ENCODE results near the gene CRIP1. TPM values are rescaled to one million over a fixed set of nuclear protein-coding genes. Genes with fewer than 3 reads are reported as not detected.

Gene CRIP1
- total and polyA plus RNA-seq, 4 donors = 229 to 1,123 (median 488) TPM

GRCh38 chr14:105466531-105467248 is 20.0 kb upstream of the CRIP1 start:
- Histone ChIP-seq H3K27ac (ENCODE audit: low read depth in 1 of 2, low read length in 2 of 2) (no peak overlapping the region), H3K9me3 (ENCODE audit: control insufficient read depth, low read length) (no peaks in the 10 kb centered on the region), H3K4me3 (ENCODE audit: low read length in 2 of 2) (no peak overlapping the region), H3K36me3 (ENCODE audit: control insufficient read depth in 1 of 2, insufficient read depth in 2 of 2, low read length in 1 of 2) (peaks cover 0 to 5% of the 10 kb centered on the region in 2 donors), H3K27me3 (ENCODE audit: control insufficient read depth in 1 of 2, insufficient read depth in 2 of 2, low read length in 1 of 2) (no peaks in the 10 kb centered on the region), H3K4me1 (ENCODE audit: control insufficient read depth in 1 of 2, insufficient read depth in 2 of 2, low read length in 2 of 2) (no peaks in the 10 kb centered on the region)
- intact Hi-C loops (cut with DNase I) = no loop called here
- no peak for ATAC-seq (ENCODE audit: low FRiP score)
- no peak for DNase-seq
- WGBS, 2 donors = 91% methylated on average over 42 to 53 of the region's 53 CpGs

- no peaks in the 10 kb centered on the region for H3K27me3 ChIP-seq (ENCODE audit: control insufficient read depth in 1 of 2, insufficient read depth in 2 of 2, low read length in 1 of 2)
- peaks cover 0 to 5% of the 10 kb centered on the region in 2 donors for H3K36me3 ChIP-seq (ENCODE audit: control insufficient read depth in 1 of 2, insufficient read depth in 2 of 2, low read length in 1 of 2)
Measured at GRCh38 chr14:105467249-105467941, 19.3 kb upstream of the CRIP1 start.

GRCh38 chr14:105467942-105468471 is 18.7 kb upstream of the CRIP1 start:
- Histone ChIP-seq H3K36me3 (ENCODE audit: control insufficient read depth in 1 of 2, insufficient read depth in 2 of 2, low read length in 1 of 2) (peaks cover 0 to 3% of the 10 kb centered on the region in 2 donors), H3K4me1 (ENCODE audit: control insufficient read depth in 1 of 2, insufficient read depth in 2 of 2, low read length in 2 of 2) (no peaks in the 10 kb centered on the region), H3K27ac (ENCODE audit: low read depth in 1 of 2, low read length in 2 of 2) (peak overlapping the region in 1 of 2 donors; percentile 34)

More at GRCh38 chr14:105467249-105467941, 19.3 kb upstream of the CRIP1 start:
- no peak overlapping the region for H3K4me3 ChIP-seq (ENCODE audit: low read length in 2 of 2)
- H3K27ac ChIP-seq (ENCODE audit: low read depth in 1 of 2, low read length in 2 of 2) = no peak overlapping the region
- intact Hi-C loops (cut with DNase I) = no loop called here
- H3K9me3 ChIP-seq (ENCODE audit: control insufficient read depth, low read length) = no peaks in the 10 kb centered on the region
- ATAC-seq (ENCODE audit: low FRiP score) (no peak), DNase-seq (no peak)
- WGBS, 2 donors = 80 to 82% methylated on average over 20 of the region's 20 CpGs
- no peaks in the 10 kb centered on the region for H3K4me1 ChIP-seq (ENCODE audit: control insufficient read depth in 1 of 2, insufficient read depth in 2 of 2, low read length in 2 of 2)

GRCh38 chr14:105468621-105469241 is 18.0 kb upstream of the CRIP1 start:
- H3K36me3 ChIP-seq (ENCODE audit: control insufficient read depth in 1 of 2, insufficient read depth in 2 of 2, low read length in 1 of 2) = no peaks in the 10 kb centered on the region

More at GRCh38 chr14:105467942-105468471, 18.7 kb upstream of the CRIP1 start:
- ATAC-seq (ENCODE audit: low FRiP score) (no peak), DNase-seq (no peak)
- no peaks in the 10 kb centered on the region for H3K27me3 ChIP-seq (ENCODE audit: control insufficient read depth in 1 of 2, insufficient read depth in 2 of 2, low read length in 1 of 2)
- WGBS, 2 donors = 84 to 85% methylated on average over 22 of the region's 22 CpGs
- intact Hi-C loops (cut with DNase I) = no loop called here
- H3K4me3 ChIP-seq (ENCODE audit: low read length in 2 of 2) = no peak overlapping the region
- no peaks in the 10 kb centered on the region for H3K9me3 ChIP-seq (ENCODE audit: control insufficient read depth, low read length)

GRCh38 chr14:105469456-105470349 is 17.0 kb upstream of the CRIP1 start:
- Histone ChIP-seq H3K27me3 (ENCODE audit: control insufficient read depth in 1 of 2, insufficient read depth in 2 of 2, low read length in 1 of 2) (no peaks in the 10 kb centered on the region), H3K27ac (ENCODE audit: low read depth in 1 of 2, low read length in 2 of 2) (peak overlapping the region in 1 of 2 donors; percentile 62), H3K36me3 (ENCODE audit: control insufficient read depth in 1 of 2, insufficient read depth in 2 of 2, low read length in 1 of 2) (no peaks in the 10 kb centered on the region), H3K4me1 (ENCODE audit: control insufficient read depth in 1 of 2, insufficient read depth in 2 of 2, low read length in 2 of 2) (no peaks in the 10 kb centered on the region), H3K9me3 (ENCODE audit: control insufficient read depth, low read length) (no peaks in the 10 kb centered on the region), H3K4me3 (ENCODE audit: low read length in 2 of 2) (no peak overlapping the region)
- ATAC-seq (ENCODE audit: low FRiP score) = no peak
- WGBS, 2 donors = 82 to 83% methylated on average over 53 to 54 of the region's 54 CpGs
- intact Hi-C loops (cut with DNase I) = no loop called here
- no peak for DNase-seq

More at GRCh38 chr14:105468621-105469241, 18.0 kb upstream of the CRIP1 start:
- no peak overlapping the region for H3K4me3 ChIP-seq (ENCODE audit: low read length in 2 of 2)
- H3K27ac ChIP-seq (ENCODE audit: low read depth in 1 of 2, low read length in 2 of 2) = peak overlapping the region in 1 of 2 donors; percentile 62
- ATAC-seq (ENCODE audit: low FRiP score) (peak; percentile 12), DNase-seq (peak in 1 of 2 donors; percentile 73)
- H3K4me1 ChIP-seq (ENCODE audit: control insufficient read depth in 1 of 2, insufficient read depth in 2 of 2, low read length in 2 of 2) = no peaks in the 10 kb centered on the region
- H3K27me3 ChIP-seq (ENCODE audit: control insufficient read depth in 1 of 2, insufficient read depth in 2 of 2, low read length in 1 of 2) = no peaks in the 10 kb centered on the region
- H3K9me3 ChIP-seq (ENCODE audit: control insufficient read depth, low read length) = no peaks in the 10 kb centered on the region
- intact Hi-C loops (cut with DNase I) = no loop called here
- WGBS, 2 donors = 6 to 10% methylated on average over 19 of the region's 19 CpGs

GRCh38 chr14:105470350-105471296 is 16.1 kb upstream of the CRIP1 start:
- 79% methylated on average over 34 of the region's 34 CpGs for whole genome bisulfite sequencing, 2 donors
- Histone ChIP-seq H3K27ac (ENCODE audit: low read depth in 1 of 2, low read length in 2 of 2) (no peak overlapping the region), H3K36me3 (ENCODE audit: control insufficient read depth in 1 of 2, insufficient read depth in 2 of 2, low read length in 1 of 2) (no peaks in the 10 kb centered on the region), H3K9me3 (ENCODE audit: control insufficient read depth, low read length) (no peaks in the 10 kb centered on the region), H3K4me3 (ENCODE audit: low read length in 2 of 2) (no peak overlapping the region), H3K27me3 (ENCODE audit: control insufficient read depth in 1 of 2, insufficient read depth in 2 of 2, low read length in 1 of 2) (no peaks in the 10 kb centered on the region), H3K4me1 (ENCODE audit: control insufficient read depth in 1 of 2, insufficient read depth in 2 of 2, low read length in 2 of 2) (no peaks in the 10 kb centered on the region)
- intact Hi-C loops (cut with DNase I) = no loop called here
- DNase-seq (no peak), ATAC-seq (ENCODE audit: low FRiP score) (no peak)

GRCh38 chr14:105471297-105471821 is 15.3 kb upstream of the CRIP1 start:
- Histone ChIP-seq H3K4me1 (ENCODE audit: control insufficient read depth in 1 of 2, insufficient read depth in 2 of 2, low read length in 2 of 2) (no peaks in the 10 kb centered on the region), H3K9me3 (ENCODE audit: control insufficient read depth, low read length) (no peaks in the 10 kb centered on the region), H3K36me3 (ENCODE audit: control insufficient read depth in 1 of 2, insufficient read depth in 2 of 2, low read length in 1 of 2) (no peaks in the 10 kb centered on the region), H3K27me3 (ENCODE audit: control insufficient read depth in 1 of 2, insufficient read depth in 2 of 2, low read length in 1 of 2) (no peaks in the 10 kb centered on the region), H3K4me3 (ENCODE audit: low read length in 2 of 2) (no peak overlapping the region), H3K27ac (ENCODE audit: low read depth in 1 of 2, low read length in 2 of 2) (no peak overlapping the region)
- ATAC-seq (ENCODE audit: low FRiP score) (no peak), DNase-seq (no peak)
- 39 to 42% methylated on average over 15 to 19 of the region's 19 CpGs for WGBS, 2 donors
- intact Hi-C loops (cut with DNase I) = no loop called here

Data from aorta (tissue), 5 donors.